Transverse colon (tissue), 4 donors: ENCODE results near the gene VPS26B.

Experiments used
- CTCF ChIP-seq, 5 experiments: fragments of 200-600 bp in 3 of 5; fragments of 450-650 bp in 2 of 5; sonication (generic) in 3 of 5; IDR thresholded peaks; 1 replicate in 2 of 5; 2 replicates in 3 of 5; pipeline ENCODE4 v1.5.1; 2016 to 2017; ENCODE audit warnings: antibody characterized with exemption in 5 of 5, inconsistent platforms in 3 of 5, mild to moderate bottlenecking in 2 of 5, moderate library complexity in 1 of 5
- EP300 ChIP-seq: sonication (generic); formaldehyde crosslinking; IDR thresholded peaks from one replicate; pipeline ENCODE4 v1.6.1; 2017; ENCODE audit warnings: antibody characterized with exemption, low read depth
- POLR2A ChIP-seq: fragments of 450-650 bp; IDR thresholded peaks from one replicate; pipeline ENCODE4 v1.6.1; 2016; ENCODE audit warnings: antibody characterized with exemption, mild to moderate bottlenecking, moderate library complexity
- POLR2AphosphoS5 ChIP-seq, 3 donors: sonication (generic); formaldehyde crosslinking; IDR thresholded peaks; one replicate each; pipeline ENCODE4 v1.6.1; 2016; ENCODE audit warnings: antibody characterized with exemption in 3 of 3

- TF ChIP-seq CTCF (IDR thresholded peaks at IDR 0.05) (no peak), POLR2A (no peak), EP300 (no peak), POLR2AphosphoS5 (IDR thresholded peaks at IDR 0.05) (no peak)
Measured at GRCh38 chr11:134289789-134290188, 65.3 kb downstream of the VPS26B start.
